GM19193 (cell line): ENCODE data around the gene CMSS1.

ENCODE experiments used
- POLR2A ChIP-seq: IDR thresholded peaks from 4 replicates; pipeline ENCODE4 v1.6.1; 2011; ENCODE audit not compliant: insufficient read depth, insufficient read length; ENCODE audit errors: extremely low read depth

The CMSS1 gene

GRCh38 chr3:99837715-99838114 lies 20.1 kb downstream of the CMSS1 start:
- TF ChIP-seq POLR2A = no peak

DNA sequence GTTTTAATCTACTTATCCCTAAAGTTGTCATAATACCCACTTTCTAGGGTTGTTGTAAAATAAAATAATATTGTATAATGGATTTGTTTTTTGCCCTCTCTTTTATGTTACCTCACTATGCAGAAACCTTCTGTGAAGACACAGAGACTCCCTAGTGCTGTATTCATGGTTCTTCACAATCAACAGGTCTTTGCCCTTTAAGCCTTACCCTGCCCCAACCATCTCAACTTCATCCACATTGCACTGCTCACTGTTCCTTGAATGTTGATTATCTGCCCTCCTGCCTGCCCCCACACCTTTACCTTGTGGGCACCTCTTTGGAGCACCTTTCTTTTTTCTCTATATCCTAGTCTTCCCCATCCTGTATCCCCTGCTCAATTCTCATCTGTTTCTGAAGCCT lies 21.1 kb downstream of the CMSS1 start:
- no peak for TF ChIP-seq POLR2A

DNA sequence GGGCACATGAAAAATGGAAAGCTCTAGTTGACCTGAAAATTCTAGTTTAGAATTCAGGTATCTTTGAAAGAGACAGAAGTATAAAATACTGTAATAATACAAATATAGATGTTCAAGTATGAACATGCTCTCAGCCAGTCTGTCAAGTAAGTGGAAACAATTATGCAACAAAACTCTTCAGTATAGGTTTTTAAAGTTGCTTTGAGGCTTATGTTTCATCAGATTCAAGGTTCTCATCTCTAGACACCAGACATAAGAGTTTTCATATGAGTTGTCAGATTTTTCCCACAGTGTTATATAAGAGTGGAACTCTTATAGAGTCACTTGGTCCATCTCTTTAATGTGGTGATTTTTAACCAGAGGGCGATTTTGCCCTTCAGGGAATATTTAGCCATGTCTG lies 22.0 kb downstream of the CMSS1 start:
- TF ChIP-seq POLR2A = no peak

GRCh38 chr3:99842826-99843589 lies 25.3 kb downstream of the CMSS1 start:
- TF ChIP-seq POLR2A = no peak

DNA sequence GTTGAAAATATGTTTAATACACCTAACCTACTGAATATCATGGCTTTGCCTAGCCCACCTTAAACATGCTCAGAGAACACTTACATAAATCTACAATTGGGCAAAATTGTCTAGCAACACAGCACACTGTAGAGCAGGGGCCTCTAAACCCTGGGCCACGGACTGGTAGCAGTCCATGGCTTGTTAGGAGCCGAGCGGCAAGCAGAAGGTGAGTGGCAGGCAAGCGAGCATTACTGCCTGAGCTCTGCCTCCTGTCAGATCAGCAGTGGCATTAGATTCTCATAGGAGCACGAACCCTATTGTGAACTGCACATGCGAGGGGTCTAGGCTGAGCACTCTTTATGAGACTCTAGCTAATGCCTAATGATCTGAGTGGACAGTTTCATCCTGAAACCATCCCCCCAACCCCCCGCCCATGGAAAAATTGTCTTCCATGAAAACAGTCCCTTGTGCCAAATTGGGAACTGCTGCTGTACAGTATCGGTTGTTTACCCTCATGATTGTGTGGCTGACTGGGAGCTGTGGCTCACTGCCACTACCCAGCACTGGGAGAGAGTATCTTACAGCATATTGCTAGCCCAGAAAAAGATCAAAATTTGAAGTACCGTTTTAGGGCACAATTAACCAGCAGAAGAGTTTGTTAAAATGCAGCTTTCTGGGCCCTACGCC lies 26.1 kb downstream of the CMSS1 start:
- no peak for TF ChIP-seq POLR2A

DNA sequence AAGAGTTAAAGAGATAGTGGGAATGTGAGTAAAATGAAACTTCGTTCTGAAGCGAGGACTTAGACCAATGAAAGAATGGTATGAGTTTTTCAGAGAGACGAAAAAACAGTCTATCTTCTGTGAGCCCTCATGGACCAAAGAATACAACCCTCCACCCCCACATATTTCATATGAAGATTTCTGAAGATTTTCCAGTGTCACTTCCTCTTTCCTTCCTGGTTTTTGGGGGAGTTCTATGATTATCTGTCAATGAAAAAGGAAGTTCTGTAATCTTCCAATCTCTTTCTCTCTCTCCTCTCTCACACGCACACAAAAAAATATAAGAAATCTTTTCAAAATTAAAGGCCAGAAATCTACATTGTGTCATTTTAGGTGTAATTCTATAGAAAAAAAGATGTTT lies 27.7 kb downstream of the CMSS1 start:
- no peak for TF ChIP-seq POLR2A

DNA sequence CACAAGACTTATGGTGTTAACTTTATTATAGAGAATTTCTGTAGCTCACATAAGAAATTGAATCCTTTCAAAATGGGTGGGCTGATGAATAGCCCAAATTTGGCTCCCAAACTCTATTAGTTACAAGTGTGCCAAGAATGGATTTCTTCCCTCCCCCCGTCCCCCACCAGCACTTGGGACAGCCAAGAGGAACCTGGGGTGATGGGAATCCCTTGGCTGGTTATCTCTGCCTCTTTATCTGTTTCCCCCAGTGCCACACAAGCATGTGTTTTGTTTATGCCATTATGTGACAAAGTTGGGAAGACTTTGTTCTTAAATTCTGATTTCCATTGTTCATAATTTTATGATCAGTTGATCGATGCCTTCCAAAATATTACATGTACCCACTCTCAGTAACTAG lies 28.3 kb downstream of the CMSS1 start:
- no peak for TF ChIP-seq POLR2A

DNA sequence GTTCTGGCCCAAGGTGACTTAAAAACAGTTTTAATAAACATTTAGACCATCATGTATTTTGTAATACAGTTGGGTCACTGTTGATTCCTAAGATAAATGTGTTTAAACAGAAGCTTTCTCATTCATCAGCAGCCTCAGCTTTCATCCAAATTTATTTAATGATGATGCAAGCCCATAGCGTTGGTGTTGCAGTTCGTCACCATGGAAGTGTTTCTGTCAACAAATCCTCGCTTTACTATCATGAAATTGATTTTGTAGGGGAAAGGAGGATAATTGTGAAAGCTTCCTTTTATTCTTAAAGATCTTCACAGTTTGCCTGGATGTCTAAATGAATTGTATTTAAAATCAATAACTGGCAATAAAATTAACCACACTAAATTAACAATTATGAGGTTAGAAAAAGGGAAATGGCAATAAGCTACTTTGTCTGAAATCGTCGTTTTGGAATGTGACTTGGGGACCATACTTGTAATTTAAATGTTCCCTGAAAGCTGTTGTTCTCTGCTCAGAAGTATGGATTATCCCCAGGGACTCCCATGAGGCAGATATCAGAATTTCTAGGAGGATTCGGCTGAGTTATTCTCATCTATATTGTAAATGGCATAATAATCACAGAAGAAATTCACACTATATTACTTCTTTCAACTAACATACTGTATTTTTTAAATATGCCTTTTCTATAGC lies 29.0 kb downstream of the CMSS1 start:
- TF ChIP-seq POLR2A = no peak

- no peak for TF ChIP-seq POLR2A
Measured at GRCh38 chr3:99848433-99848832, 30.8 kb downstream of the CMSS1 start.

- no peak for TF ChIP-seq POLR2A
Measured at GRCh38 chr3:99850608-99851007, 32.9 kb downstream of the CMSS1 start.

DNA sequence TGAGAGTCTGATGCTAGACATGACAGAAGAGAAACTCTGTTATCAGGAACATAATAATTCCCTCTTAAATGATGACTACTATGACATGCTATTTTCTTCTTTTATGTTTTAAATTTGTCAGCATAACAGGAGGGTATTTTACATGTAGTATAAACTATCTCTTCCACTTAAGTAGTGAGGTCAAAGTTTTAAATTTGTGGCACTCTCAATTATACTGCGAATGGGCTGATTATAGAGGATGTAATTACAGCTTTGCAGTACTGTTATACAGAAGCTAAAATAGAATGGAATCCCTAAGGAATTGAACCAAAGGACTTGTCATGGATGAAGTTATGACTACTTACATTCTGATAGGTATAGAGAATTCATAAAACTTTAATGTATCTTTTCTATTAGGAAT lies 34.3 kb downstream of the CMSS1 start:
- no peak for TF ChIP-seq POLR2A

DNA sequence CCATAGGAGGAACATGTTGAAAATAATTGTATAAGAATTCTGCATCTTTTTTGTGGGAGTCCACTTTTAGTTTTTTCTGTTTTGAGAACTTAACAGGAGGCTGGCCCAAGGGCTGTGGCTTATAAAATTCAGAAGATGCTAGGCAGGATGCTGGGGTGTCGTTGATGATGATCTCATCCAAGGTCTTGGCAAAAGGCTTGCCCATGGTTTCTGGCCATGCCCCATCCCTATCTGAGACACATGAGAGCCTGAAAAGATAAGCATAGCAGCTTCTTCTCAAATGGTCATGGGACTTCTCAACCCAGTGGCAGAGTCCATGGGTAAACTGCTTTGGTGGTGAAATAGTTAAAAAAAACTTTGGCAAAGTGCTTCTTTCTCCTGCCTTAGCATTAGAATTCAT lies 35.2 kb downstream of the CMSS1 start:
- TF ChIP-seq POLR2A = no peak

DNA sequence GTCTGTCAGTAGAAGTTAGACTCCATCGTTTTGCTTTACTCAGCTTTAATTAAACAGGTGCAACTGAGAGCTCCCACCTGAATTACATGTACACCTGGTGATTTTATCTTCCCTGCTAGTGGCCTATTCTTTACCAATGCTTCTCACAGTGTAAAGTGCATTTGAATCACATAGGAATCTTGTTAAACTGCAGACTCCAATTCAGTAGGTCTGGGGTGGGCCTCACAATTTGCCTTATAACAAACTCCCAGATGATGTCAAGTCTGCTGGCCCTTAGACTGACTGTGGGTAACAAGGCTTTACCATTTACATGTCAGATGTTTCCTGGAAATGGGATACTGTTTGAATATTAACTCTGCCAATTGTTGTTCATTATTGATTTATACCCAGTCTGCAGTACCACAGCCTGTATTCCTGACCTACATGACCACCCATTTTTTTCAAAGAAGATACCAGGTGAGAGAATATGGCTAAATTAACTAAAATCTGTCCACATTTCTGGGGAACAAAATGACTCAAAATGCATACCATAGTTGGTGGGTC lies 37.2 kb downstream of the CMSS1 start:
- no peak for TF ChIP-seq POLR2A

GRCh38 chr3:99855900-99856299 lies 38.2 kb downstream of the CMSS1 start:
- TF ChIP-seq POLR2A = no peak

DNA sequence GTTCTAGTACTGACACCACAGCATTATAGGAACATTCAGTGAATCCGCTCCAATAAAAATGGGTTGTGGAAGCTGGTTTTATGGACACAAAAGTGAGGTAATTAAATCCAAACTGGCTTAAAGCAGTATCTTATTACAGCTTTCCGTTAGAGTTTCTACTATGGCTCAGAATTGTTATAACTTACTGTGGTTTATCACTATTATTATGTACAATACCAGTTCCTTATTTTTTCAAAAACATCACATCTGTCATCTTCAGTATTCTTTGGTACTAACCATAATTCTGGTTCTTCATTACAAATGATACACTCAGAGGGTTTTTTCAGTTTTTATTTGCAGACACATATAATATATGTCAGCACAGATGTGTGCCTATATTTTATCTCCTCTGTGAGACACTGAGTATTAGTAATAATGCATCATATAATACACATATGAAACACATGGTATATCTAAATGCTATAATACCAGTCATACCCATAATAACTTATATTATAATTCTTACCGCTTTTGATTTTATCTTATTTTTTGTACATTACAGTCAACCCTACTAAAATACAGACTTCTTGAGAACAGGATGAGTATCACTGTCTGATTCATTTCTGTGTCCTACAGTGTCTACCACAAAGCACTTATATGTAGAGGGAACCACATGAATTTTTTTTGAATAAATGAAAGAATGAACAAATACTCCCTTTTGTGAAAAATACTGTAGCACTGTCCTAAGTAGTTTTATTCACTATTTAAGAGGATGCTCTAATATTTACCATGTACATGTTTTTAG lies 39.0 kb downstream of the CMSS1 start:
- no peak for TF ChIP-seq POLR2A
